PFSK-1 (cell line): ENCODE data around the gene CWC15.

Experiments used
- FOXP2 ChIP-seq: optimal IDR thresholded peaks from 2 replicates; pipeline ENCODE3; 2011; ENCODE audit warnings: borderline replicate concordance, control low read depth, inconsistent platforms; ENCODE audit not compliant: insufficient read depth; ENCODE audit errors: extremely low read length, extremely low read depth
- POLR2AphosphoS5 ChIP-seq: IDR thresholded peaks from 2 replicates; pipeline ENCODE4 v1.6.1; 2012; ENCODE audit warnings: low read depth, mild to moderate bottlenecking, control low read depth, low read length, moderate library complexity
- REST ChIP-seq, 2 experiments: IDR thresholded peaks; 2 replicates each; pipeline versions ENCODE4 v1.6.1 to v1.8.0; 2011 to 2012; ENCODE audit warnings: low read depth in 2 of 2, low read length in 2 of 2, control low read depth in 1 of 2, inconsistent platforms in 1 of 2, mild to moderate bottlenecking in 1 of 2, moderate library complexity in 1 of 2; ENCODE audit not compliant: insufficient read depth in 1 of 2
- SIN3A ChIP-seq: IDR thresholded peaks from 2 replicates; pipeline ENCODE4 v1.6.1; 2012; ENCODE audit warnings: mild to moderate bottlenecking, low read length, moderate library complexity, borderline replicate concordance; ENCODE audit not compliant: insufficient read depth
- TAF1 ChIP-seq: IDR thresholded peaks from 2 replicates; pipeline ENCODE4 v1.6.1; 2012; ENCODE audit warnings: low read length, control low read depth, borderline replicate concordance; ENCODE audit not compliant: insufficient read depth

CWC15 gene

GRCh38 chr11:94925422-94926270 lies 47.7 kb downstream of the CWC15 start:
- peak; percentile 14; the same call in 1 of the 2 replicates for TF ChIP-seq SIN3A
- no peak for TF ChIP-seq REST (IDR thresholded peaks at IDR 0.05; ENCODE audit: insufficient read depth in 1 of 2, low read depth in 2 of 2, low read length in 2 of 2)

GRCh38 chr11:94924612-94925011 lies 48.7 kb downstream of the CWC15 start:
- TF ChIP-seq TAF1, result no peak
- no peak for TF ChIP-seq POLR2AphosphoS5
- TF ChIP-seq SIN3A, result no peak
- no peak for TF ChIP-seq FOXP2
- no peak for TF ChIP-seq REST (IDR thresholded peaks at IDR 0.05; ENCODE audit: insufficient read depth in 1 of 2, low read depth in 2 of 2, low read length in 2 of 2)

GRCh38 chr11:94924171-94924572 lies 49.2 kb downstream of the CWC15 start:
- TF ChIP-seq SIN3A (no peak), REST (IDR thresholded peaks at IDR 0.05; ENCODE audit: insufficient read depth in 1 of 2, low read depth in 2 of 2, low read length in 2 of 2) (peak; percentile 53 to 73; a peak in 3 of 4 replicates), FOXP2 (peak; percentile 20), POLR2AphosphoS5 (no peak), TAF1 (no peak)

GRCh38 chr11:94923004-94923334 lies 50.4 kb downstream of the CWC15 start:
- TF ChIP-seq REST (IDR thresholded peaks at IDR 0.05; ENCODE audit: insufficient read depth in 1 of 2, low read depth in 2 of 2, low read length in 2 of 2), result no peak
- TF ChIP-seq SIN3A, result no peak
- no peak for TF ChIP-seq POLR2AphosphoS5
- no peak for TF ChIP-seq FOXP2
- no peak for TF ChIP-seq TAF1

GRCh38 chr11:94922321-94923003 lies 50.9 kb downstream of the CWC15 start:
- TF ChIP-seq TAF1, result no peak
- TF ChIP-seq SIN3A, result no peak
- no peak for TF ChIP-seq REST (IDR thresholded peaks at IDR 0.05; ENCODE audit: insufficient read depth in 1 of 2, low read depth in 2 of 2, low read length in 2 of 2)
- no peak for TF ChIP-seq FOXP2
- no peak for TF ChIP-seq POLR2AphosphoS5
